Adipocyte (in vitro differentiated cells): ENCODE measurements around the gene MAN1C1.

ENCODE experiments used
- DNase-seq: peaks from one replicate; pipeline ENCODE4 v3.0.0-alpha.2; 2015; ENCODE audit warnings: low read depth
- H3K27me3 ChIP-seq: replicated peaks from 2 replicates; pipeline ENCODE4 v1.7.0; 2013; ENCODE audit warnings: mild to moderate bottlenecking, low read length, moderate library complexity; ENCODE audit not compliant: control insufficient read depth, insufficient read depth
- H3K36me3 ChIP-seq: 2 replicates; pipeline ENCODE4 v1.7.0; 2013; ENCODE audit warnings: low read length, mild to moderate bottlenecking, moderate library complexity; ENCODE audit not compliant: control insufficient read depth, insufficient read depth, severe bottlenecking
- H3K4me1 ChIP-seq: 2 replicates; pipeline ENCODE4 v1.7.0; 2013; ENCODE audit warnings: mild to moderate bottlenecking, low read length, moderate library complexity; ENCODE audit not compliant: control insufficient read depth, insufficient read depth
- H3K4me3 ChIP-seq: 2 replicates; pipeline ENCODE4 v1.7.0; 2013; ENCODE audit warnings: mild to moderate bottlenecking, low read length, moderate library complexity
- H3K9ac ChIP-seq: 2 replicates; pipeline ENCODE4 v1.7.0; 2013; ENCODE audit warnings: mild to moderate bottlenecking, low read length, moderate library complexity
- H3K9me3 ChIP-seq: 2 replicates; pipeline ENCODE4 v1.7.0; 2013; ENCODE audit warnings: mild to moderate bottlenecking, low read length, moderate library complexity; ENCODE audit not compliant: control insufficient read depth

Gene MAN1C1

GRCh38 chr1:25720624-25721023, 104.0 kb downstream of the MAN1C1 start:
- no peaks in the 10 kb centered on the region for H3K36me3 ChIP-seq
- DNase-seq = peak; percentile 36
- H3K4me1 ChIP-seq = peaks cover 3% of the 10 kb centered on the region
- no peak overlapping the region for H3K4me3 ChIP-seq
- H3K27me3 ChIP-seq = no peaks in the 10 kb centered on the region
- H3K9me3 ChIP-seq = no peaks in the 10 kb centered on the region
- no peak overlapping the region for H3K9ac ChIP-seq

- no peaks in the 10 kb centered on the region for H3K9me3 ChIP-seq
- H3K27me3 ChIP-seq = no peaks in the 10 kb centered on the region
- H3K9ac ChIP-seq = no peak overlapping the region
- no peak for DNase-seq
- peaks cover 19% of the 10 kb centered on the region for H3K4me1 ChIP-seq
- no peaks in the 10 kb centered on the region for H3K36me3 ChIP-seq
- H3K4me3 ChIP-seq = no peak overlapping the region
Observed at GRCh38 chr1:25723250-25723880, 106.8 kb downstream of the MAN1C1 start.

GRCh38 chr1:25724201-25724600, 107.6 kb downstream of the MAN1C1 start:
- Histone ChIP-seq H3K27me3 (no peaks in the 10 kb centered on the region), H3K9me3 (no peaks in the 10 kb centered on the region), H3K4me3 (no peak overlapping the region), H3K36me3 (no peaks in the 10 kb centered on the region), H3K4me1 (peaks cover 20% of the 10 kb centered on the region), H3K9ac (no peak overlapping the region)
- no peak for DNase-seq

DNA sequence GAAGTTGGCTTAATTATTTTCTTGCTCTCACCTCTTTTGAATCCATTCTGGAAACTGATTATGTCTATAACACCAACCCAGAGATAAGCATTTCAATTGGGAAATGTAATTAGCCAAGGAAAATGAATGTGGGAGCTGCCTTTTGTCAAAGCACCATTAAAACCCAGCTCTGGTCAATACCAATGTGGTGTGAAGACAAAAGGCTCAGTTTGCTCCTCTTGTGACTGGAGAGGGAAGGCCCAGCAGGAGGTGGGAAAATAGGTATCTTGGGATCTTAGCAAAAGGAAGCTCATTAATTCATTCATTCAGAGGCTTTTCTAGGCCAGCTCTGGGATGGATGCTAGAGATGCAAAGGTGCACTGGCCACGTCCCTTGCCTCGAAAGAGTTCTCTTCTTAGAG, 108.4 kb downstream of the MAN1C1 start:
- no peak overlapping the region for H3K9ac ChIP-seq
- H3K27me3 ChIP-seq = no peaks in the 10 kb centered on the region
- no peak for DNase-seq
- no peak overlapping the region for H3K4me3 ChIP-seq
- no peaks in the 10 kb centered on the region for H3K9me3 ChIP-seq
- no peaks in the 10 kb centered on the region for H3K36me3 ChIP-seq
- peaks cover 20% of the 10 kb centered on the region for H3K4me1 ChIP-seq

- H3K9ac ChIP-seq = no peak overlapping the region
- DNase-seq = no peak
- H3K27me3 ChIP-seq = no peaks in the 10 kb centered on the region
- no peak overlapping the region for H3K4me3 ChIP-seq
- peaks cover 23% of the 10 kb centered on the region for H3K4me1 ChIP-seq
- H3K9me3 ChIP-seq = no peaks in the 10 kb centered on the region
- no peaks in the 10 kb centered on the region for H3K36me3 ChIP-seq
Observed at GRCh38 chr1:25725482-25725881, 108.9 kb downstream of the MAN1C1 start.

DNA sequence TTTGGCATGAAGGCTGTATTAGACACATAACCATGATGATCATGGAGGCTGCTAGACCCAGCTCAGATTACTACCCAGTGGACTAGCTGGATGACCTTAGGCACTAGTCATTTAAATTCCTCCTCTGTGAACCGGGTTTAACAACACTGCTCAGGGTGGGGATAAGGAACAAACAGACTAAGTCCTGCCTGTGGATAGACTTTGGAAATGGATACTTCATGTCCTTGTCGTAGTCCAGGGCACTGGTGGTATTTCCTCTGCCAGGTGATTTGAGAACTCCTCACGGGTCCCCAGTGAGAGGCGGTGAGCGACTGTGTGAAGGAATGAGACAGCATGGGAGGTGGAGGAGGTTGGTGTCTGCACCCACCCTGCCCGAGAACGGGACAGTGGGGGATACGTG, 110.5 kb downstream of the MAN1C1 start:
- H3K9ac ChIP-seq = peak overlapping the region; percentile 44
- peak overlapping the region; percentile 25 for H3K4me3 ChIP-seq
- DNase-seq = no peak
- peaks cover 30% of the 10 kb centered on the region for H3K4me1 ChIP-seq
- H3K27me3 ChIP-seq = no peaks in the 10 kb centered on the region
- no peaks in the 10 kb centered on the region for H3K9me3 ChIP-seq
- H3K36me3 ChIP-seq = no peaks in the 10 kb centered on the region

DNA sequence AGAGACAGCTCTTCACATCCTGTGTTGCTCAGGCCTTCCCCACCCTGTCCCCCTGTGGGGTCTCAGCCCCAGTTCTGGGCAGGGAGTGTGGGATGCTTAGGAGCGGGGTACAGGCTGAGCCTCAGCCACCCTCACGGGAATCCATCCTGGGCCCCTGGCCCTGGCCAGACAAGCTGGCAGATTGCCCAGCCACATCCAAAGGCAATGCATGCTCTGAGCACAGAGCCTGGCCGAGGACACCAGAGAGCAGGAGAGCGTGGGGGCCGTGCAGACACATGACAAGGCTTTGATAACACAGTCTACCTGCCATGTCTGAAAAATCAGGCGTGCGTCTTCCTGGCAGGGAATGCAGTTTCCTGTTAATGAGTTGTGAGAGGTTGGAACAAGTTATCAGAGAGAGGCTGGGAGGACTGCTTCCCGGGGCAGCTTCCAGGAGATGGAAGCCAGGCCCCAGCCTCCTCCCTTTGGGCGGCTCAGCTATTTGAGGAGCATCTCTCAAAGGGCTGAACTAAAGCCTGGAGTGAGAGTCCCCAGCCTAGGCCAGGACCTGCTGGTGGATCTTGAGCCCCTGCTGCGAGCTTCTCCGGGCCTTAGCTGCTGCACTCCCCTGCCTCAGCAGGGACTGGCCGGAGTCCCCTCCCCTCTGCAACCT, 111.2 kb downstream of the MAN1C1 start:
- Histone ChIP-seq H3K36me3 (no peaks in the 10 kb centered on the region), H3K4me1 (peaks cover 30% of the 10 kb centered on the region), H3K27me3 (no peaks in the 10 kb centered on the region), H3K9me3 (no peaks in the 10 kb centered on the region), H3K9ac (peak overlapping the region; percentile 44), H3K4me3 (peak overlapping the region; percentile 25)
- DNase-seq = peak; percentile 50

- DNase-seq = no peak
- Histone ChIP-seq H3K27me3 (no peaks in the 10 kb centered on the region), H3K36me3 (no peaks in the 10 kb centered on the region)
Observed at GRCh38 chr1:25728301-25728935, 111.8 kb downstream of the MAN1C1 start.

DNA sequence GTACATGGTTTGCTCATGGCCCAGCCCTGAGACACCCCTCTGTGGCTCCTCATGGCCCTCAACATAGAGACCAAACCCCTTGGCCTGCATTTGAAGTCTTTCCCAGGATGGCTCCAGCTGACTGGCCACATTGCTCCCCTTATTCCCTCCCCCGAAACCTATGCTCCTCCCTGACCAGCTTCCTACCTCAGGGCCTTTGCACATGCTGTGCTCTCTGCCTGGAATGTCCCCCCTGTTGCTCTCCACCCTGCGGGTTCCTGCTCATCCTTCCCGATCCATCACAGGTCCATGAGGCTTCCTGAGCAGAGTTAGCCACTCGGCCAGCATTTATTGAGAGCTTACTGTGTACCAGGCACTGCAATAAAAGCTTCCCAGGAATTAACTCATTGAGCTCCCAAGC, 112.5 kb downstream of the MAN1C1 start:
- H3K4me1 ChIP-seq = peaks cover 30% of the 10 kb centered on the region
- no peaks in the 10 kb centered on the region for H3K9me3 ChIP-seq
- H3K9ac ChIP-seq = no peak overlapping the region
- no peak overlapping the region for H3K4me3 ChIP-seq
- no peak for DNase-seq
- no peaks in the 10 kb centered on the region for H3K36me3 ChIP-seq
- no peaks in the 10 kb centered on the region for H3K27me3 ChIP-seq

More at GRCh38 chr1:25728301-25728935, 111.8 kb downstream of the MAN1C1 start:
- Histone ChIP-seq H3K4me3 (no peak overlapping the region), H3K9me3 (no peaks in the 10 kb centered on the region), H3K9ac (peak overlapping the region; percentile 44), H3K4me1 (peaks cover 30% of the 10 kb centered on the region)

- no peak for DNase-seq
- Histone ChIP-seq H3K27me3 (no peaks in the 10 kb centered on the region), H3K4me1 (peaks cover 30% of the 10 kb centered on the region), H3K36me3 (no peaks in the 10 kb centered on the region), H3K9ac (no peak overlapping the region), H3K9me3 (no peaks in the 10 kb centered on the region), H3K4me3 (no peak overlapping the region)
Observed at GRCh38 chr1:25729790-25730644, 113.4 kb downstream of the MAN1C1 start.

DNA sequence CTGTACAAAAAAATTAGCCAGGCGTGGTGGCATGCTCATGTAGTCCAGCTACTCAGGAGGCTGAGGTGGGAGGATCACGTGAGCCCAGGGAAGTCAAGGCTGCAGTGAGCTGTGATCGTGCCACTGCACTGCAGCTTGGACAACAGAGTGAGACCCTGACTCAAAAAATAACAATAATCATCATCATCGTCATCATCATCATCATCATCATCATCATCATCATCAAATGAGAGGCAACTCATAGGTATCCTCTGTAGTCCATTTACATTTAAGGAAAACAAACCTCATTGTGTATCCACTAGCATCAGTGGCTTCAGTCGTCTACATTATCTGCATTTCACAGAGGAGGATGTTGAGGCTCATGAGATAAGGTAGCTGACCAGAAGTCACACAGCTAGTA, 114.6 kb downstream of the MAN1C1 start:
- H3K36me3 ChIP-seq = no peaks in the 10 kb centered on the region
- H3K27me3 ChIP-seq = no peaks in the 10 kb centered on the region
- H3K4me1 ChIP-seq = peaks cover 30% of the 10 kb centered on the region
- no peaks in the 10 kb centered on the region for H3K9me3 ChIP-seq
- H3K4me3 ChIP-seq = no peak overlapping the region
- no peak for DNase-seq
- H3K9ac ChIP-seq = no peak overlapping the region
